ENCODE results near the gene GALT. TPM values are rescaled to one million over a fixed set of nuclear protein-coding genes. Genes with fewer than 3 reads are reported as not detected.

Gene GALT
- total RNA-seq, 1 experiment from 2014 or later, result 21.3 TPM

DNA sequence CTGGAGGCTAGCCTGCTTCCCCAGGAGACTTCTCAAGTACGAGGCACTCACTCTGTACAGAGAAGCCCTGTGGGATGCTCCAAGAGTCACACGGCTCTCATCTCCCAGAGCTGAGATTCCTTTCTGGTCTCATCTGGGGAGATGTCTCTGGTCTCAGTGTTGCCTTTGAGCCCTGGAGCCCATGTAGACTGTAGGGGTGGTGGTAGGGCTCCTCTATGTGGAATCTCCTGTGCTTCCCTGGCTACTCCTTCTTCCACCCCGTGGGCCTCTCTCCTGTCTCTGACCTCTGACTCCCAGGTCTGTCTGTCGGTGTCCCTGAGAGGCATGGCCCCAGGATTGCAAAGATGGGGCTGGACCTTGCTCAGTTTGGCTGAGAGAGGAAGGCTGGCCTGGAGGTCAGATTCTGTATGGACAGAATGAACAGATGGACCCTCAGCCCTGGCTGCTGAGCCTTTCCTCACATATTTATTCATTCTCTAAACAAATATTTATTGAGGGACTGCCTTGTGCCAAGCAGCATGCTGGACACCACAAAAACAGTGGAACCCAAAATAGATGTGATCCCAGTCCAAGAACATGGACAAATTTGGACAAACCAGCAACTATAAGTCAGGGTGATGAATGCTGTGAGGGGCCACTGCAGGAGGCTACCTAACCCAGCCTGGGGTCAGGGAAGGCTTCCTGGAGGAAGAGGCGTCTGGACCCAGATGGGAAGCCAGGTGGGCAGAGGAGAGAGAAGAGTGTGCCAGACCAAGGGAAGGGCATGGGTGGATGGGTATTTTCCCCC lies 42.0 kb downstream of the GALT start:
- DNase-seq (ENCODE audit: unreplicated experiment), result no peak
- Mint-ChIP-seq H3K36me3 (ENCODE audit: insufficient read depth, unreplicated experiment) (peaks cover 6% of the 10 kb centered on the region), H3K4me1 (ENCODE audit: insufficient read depth, unreplicated experiment) (no peaks in the 10 kb centered on the region), H3K9me3 (ENCODE audit: unreplicated experiment) (no peaks in the 10 kb centered on the region), H3K27me3 (ENCODE audit: insufficient read depth, unreplicated experiment) (no peaks in the 10 kb centered on the region), H3K27ac (ENCODE audit: low read depth, unreplicated experiment) (no peak overlapping the region), H3K4me3 (ENCODE audit: unreplicated experiment) (no peak overlapping the region)
- TF ChIP-seq, protein P1, sequence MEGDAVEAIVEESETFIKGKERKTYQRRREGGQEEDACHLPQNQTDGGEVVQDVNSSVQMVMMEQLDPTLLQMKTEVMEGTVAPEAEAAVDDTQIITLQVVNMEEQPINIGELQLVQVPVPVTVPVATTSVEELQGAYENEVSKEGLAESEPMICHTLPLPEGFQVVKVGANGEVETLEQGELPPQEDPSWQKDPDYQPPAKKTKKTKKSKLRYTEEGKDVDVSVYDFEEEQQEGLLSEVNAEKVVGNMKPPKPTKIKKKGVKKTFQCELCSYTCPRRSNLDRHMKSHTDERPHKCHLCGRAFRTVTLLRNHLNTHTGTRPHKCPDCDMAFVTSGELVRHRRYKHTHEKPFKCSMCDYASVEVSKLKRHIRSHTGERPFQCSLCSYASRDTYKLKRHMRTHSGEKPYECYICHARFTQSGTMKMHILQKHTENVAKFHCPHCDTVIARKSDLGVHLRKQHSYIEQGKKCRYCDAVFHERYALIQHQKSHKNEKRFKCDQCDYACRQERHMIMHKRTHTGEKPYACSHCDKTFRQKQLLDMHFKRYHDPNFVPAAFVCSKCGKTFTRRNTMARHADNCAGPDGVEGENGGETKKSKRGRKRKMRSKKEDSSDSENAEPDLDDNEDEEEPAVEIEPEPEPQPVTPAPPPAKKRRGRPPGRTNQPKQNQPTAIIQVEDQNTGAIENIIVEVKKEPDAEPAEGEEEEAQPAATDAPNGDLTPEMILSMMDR (IDR thresholded peaks at IDR 0.05; ENCODE audit: unreplicated experiment), result no peak
- ChIA-PET POLR2A (no interaction called here), CTCF (interaction anchor here (0.6 to 0.9 kb wide), 2 partner anchors 14 to 363 kb away, joined by 3 to 4 read pairs; no protein-coding TSS in a partner anchor)
- no TSS peak for BruUV-seq (replicated peaks)
- intact Hi-C loops (cut with micrococcal nuclease), result no loop called here

DNA sequence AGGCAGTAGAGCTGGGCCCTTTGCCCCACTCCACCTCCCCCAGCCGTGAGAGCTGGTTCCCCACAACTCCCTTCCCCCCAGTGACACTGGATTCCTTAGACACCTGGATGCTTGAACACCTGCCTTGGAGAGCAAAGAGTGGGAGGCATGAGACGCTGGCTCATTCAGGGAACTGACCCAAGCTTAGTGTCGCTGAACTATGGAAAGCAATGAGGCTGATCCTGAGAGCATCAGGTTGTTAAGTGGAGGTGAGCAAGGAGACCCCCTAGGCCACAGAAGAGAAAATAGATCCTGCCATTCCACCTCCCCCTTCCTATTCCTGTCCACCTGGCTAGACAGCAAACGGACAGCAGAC lies 42.6 kb downstream of the GALT start:
- no TSS peak for BruUV-seq (replicated peaks)
- Mint-ChIP-seq H3K27me3 (ENCODE audit: insufficient read depth, unreplicated experiment) (no peaks in the 10 kb centered on the region), H3K4me1 (ENCODE audit: insufficient read depth, unreplicated experiment) (no peaks in the 10 kb centered on the region), H3K9me3 (ENCODE audit: unreplicated experiment) (no peaks in the 10 kb centered on the region), H3K27ac (ENCODE audit: low read depth, unreplicated experiment) (no peak overlapping the region), H3K4me3 (ENCODE audit: unreplicated experiment) (no peak overlapping the region), H3K36me3 (ENCODE audit: insufficient read depth, unreplicated experiment) (peaks cover 6% of the 10 kb centered on the region)
- intact Hi-C loops (cut with micrococcal nuclease), result no loop called here
- ChIA-PET POLR2A (no interaction called here), CTCF (interaction anchor here (1.7 kb wide), 1 partner anchor 13 kb away, joined by 5 read pairs; no protein-coding TSS in a partner anchor)
- TF ChIP-seq, protein P1 (IDR thresholded peaks at IDR 0.05; ENCODE audit: unreplicated experiment), result no peak
- no peak for DNase-seq (ENCODE audit: unreplicated experiment)

- intact Hi-C loops (cut with micrococcal nuclease), result no loop called here
- Mint-ChIP-seq H3K27me3 (ENCODE audit: insufficient read depth, unreplicated experiment) (no peaks in the 10 kb centered on the region), H3K36me3 (ENCODE audit: insufficient read depth, unreplicated experiment) (peaks cover 6% of the 10 kb centered on the region), H3K4me1 (ENCODE audit: insufficient read depth, unreplicated experiment) (no peaks in the 10 kb centered on the region), H3K27ac (ENCODE audit: low read depth, unreplicated experiment) (no peak overlapping the region), H3K9me3 (ENCODE audit: unreplicated experiment) (no peaks in the 10 kb centered on the region), H3K4me3 (ENCODE audit: unreplicated experiment) (no peak overlapping the region)
- TF ChIP-seq, protein P1 (IDR thresholded peaks at IDR 0.05; ENCODE audit: unreplicated experiment), result no peak
- ChIA-PET POLR2A (interaction anchor here (0.6 kb wide), 1 partner anchor 42 kb away, joined by 5 read pairs; no protein-coding TSS in a partner anchor), CTCF (interaction anchor here (1.7 kb wide), 1 partner anchor 13 kb away, joined by 5 read pairs; no protein-coding TSS in a partner anchor)
- no TSS peak for BruUV-seq (replicated peaks)
- DNase-seq (ENCODE audit: unreplicated experiment), result no peak
Measured at GRCh38 chr9:34689512-34689911, 43.0 kb downstream of the GALT start.

DNA sequence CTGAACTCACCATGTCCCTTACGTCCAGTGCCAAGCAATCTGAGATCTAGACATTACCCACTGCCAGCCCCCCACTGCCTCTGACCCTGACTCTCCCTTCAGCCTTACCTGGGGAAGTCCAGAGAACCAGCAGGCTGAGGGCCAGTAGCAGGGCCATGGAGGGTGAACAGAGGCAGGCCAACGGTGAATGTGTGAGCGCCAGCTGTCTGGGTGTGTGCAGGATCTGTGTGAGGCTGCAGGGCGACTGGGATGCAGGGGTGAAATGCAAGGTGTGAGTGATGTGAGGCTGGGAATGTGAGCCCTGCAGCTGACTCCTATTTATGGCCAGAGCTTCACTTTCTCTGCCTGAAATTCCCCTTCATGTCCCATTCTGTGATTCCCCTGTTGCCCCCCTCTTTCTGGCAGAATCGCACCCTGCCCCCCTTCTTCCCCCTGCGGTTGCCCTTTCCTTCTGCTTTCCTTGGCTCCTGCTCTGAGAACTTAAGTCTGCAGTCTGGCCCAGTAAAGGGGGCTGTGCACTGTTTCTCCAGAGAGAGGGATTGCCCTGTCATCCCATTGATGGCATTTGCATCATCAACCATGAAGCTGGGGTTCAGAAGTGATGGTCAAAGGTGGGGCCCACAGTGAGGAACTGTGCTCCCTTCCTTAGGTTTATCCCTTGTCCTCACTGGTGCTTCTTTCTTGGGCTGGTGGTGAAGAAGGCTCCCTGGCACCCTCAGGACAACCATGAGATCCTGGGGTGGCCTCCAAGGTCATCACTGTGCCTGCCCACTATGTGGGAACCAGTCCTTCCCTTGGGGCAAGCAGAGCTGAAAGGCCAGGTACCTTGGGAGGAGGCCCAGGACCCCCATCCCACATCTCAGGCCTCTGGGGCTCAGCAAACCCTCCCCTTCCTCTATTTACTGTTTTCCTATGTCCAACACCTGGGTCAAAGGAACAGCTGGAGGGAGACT lies 44.8 kb downstream of the GALT start, which contains the start of gene CCL19:
Gene CCL19, minus strand, starts transcription at position 294 of the 953 bp plus-strand sequence. Its CDS starts 137 bp downstream, at position 157.
- intact Hi-C loops (cut with micrococcal nuclease), result no loop called here
- TF ChIP-seq, protein P1 (IDR thresholded peaks at IDR 0.05; ENCODE audit: unreplicated experiment), result no peak
- ChIA-PET CTCF (interaction anchor here (0.7 to 2.2 kb wide), 3 partner anchors 10 to 88 kb away, joined by 3 to 11 read pairs (median 8); no protein-coding TSS in a partner anchor), POLR2A (no interaction called here)
- H3K4me3 Mint-ChIP-seq (ENCODE audit: unreplicated experiment), result no peak within 1 kb of the TSS
- H3K9me3 Mint-ChIP-seq (ENCODE audit: unreplicated experiment), result no peaks in the 10 kb centered on the region
- no peak within 1 kb of the TSS for H3K27ac Mint-ChIP-seq (ENCODE audit: low read depth, unreplicated experiment)
- H3K4me1 Mint-ChIP-seq (ENCODE audit: insufficient read depth, unreplicated experiment), result no peaks in the 10 kb centered on the region
- H3K27me3 Mint-ChIP-seq (ENCODE audit: insufficient read depth, unreplicated experiment), result no peaks in the 10 kb centered on the region
- peaks cover 6% of the 10 kb centered on the region for H3K36me3 Mint-ChIP-seq (ENCODE audit: insufficient read depth, unreplicated experiment)
- DNase-seq (ENCODE audit: unreplicated experiment), result no peak
- no TSS peak for BruUV-seq (replicated peaks)
